PFSK-1 (cell line): Measurements from ENCODE around the gene SLC5A3.

Source experiments
- POLR2AphosphoS5 ChIP-seq: IDR thresholded peaks from 2 replicates; pipeline ENCODE4 v1.6.1; 2012; ENCODE audit warnings: low read depth, mild to moderate bottlenecking, control low read depth, low read length, moderate library complexity
- SIN3A ChIP-seq: IDR thresholded peaks from 2 replicates; pipeline ENCODE4 v1.6.1; 2012; ENCODE audit warnings: mild to moderate bottlenecking, low read length, moderate library complexity, borderline replicate concordance; ENCODE audit not compliant: insufficient read depth
- TAF1 ChIP-seq: IDR thresholded peaks from 2 replicates; pipeline ENCODE4 v1.6.1; 2012; ENCODE audit warnings: low read length, control low read depth, borderline replicate concordance; ENCODE audit not compliant: insufficient read depth
- TF ChIP-seq, protein P1 (sequence below), 2 experiments: IDR thresholded peaks; 2 replicates each; pipeline versions ENCODE4 v1.6.1 to v1.8.0; 2011 to 2012; ENCODE audit warnings: low read depth in 2 of 2, low read length in 2 of 2, control low read depth in 1 of 2, inconsistent platforms in 1 of 2, mild to moderate bottlenecking in 1 of 2, moderate library complexity in 1 of 2; ENCODE audit not compliant: insufficient read depth in 1 of 2

DNA sequence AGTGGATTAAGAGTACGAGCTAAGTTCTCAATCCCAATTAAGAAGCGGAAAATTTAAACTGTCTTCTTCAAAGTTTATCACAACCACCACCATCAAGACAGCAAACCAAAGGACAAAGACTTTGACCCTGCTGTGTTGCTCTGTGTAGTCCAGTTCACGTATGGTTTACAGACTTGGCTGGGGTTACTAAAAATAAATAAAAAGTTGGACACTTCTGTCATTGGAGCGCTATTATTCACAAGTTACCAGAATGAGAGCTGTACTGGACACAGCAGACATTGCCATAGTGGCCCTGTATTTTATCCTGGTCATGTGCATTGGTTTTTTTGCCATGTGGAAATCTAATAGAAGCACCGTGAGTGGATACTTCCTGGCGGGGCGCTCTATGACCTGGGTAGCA lies 21.6 kb downstream of the SLC5A3 start:
- TF ChIP-seq, protein P1, sequence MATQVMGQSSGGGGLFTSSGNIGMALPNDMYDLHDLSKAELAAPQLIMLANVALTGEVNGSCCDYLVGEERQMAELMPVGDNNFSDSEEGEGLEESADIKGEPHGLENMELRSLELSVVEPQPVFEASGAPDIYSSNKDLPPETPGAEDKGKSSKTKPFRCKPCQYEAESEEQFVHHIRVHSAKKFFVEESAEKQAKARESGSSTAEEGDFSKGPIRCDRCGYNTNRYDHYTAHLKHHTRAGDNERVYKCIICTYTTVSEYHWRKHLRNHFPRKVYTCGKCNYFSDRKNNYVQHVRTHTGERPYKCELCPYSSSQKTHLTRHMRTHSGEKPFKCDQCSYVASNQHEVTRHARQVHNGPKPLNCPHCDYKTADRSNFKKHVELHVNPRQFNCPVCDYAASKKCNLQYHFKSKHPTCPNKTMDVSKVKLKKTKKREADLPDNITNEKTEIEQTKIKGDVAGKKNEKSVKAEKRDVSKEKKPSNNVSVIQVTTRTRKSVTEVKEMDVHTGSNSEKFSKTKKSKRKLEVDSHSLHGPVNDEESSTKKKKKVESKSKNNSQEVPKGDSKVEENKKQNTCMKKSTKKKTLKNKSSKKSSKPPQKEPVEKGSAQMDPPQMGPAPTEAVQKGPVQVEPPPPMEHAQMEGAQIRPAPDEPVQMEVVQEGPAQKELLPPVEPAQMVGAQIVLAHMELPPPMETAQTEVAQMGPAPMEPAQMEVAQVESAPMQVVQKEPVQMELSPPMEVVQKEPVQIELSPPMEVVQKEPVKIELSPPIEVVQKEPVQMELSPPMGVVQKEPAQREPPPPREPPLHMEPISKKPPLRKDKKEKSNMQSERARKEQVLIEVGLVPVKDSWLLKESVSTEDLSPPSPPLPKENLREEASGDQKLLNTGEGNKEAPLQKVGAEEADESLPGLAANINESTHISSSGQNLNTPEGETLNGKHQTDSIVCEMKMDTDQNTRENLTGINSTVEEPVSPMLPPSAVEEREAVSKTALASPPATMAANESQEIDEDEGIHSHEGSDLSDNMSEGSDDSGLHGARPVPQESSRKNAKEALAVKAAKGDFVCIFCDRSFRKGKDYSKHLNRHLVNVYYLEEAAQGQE (IDR thresholded peaks at IDR 0.05; ENCODE audit: insufficient read depth in 1 of 2, low read depth in 2 of 2, low read length in 2 of 2) = no peak
- TF ChIP-seq TAF1 (no peak), POLR2AphosphoS5 (no peak), SIN3A (no peak)
